ENCODE measurements around the gene GALNT17.

- TF ChIP-seq CTCF (IDR thresholded peaks at IDR 0.05; ENCODE audit: borderline replicate concordance, extremely low read depth, low read length, poor library complexity, severe bottlenecking) = no peak
- TF ChIP-seq EZH2 (IDR thresholded peaks at IDR 0.05; ENCODE audit: borderline replicate concordance, low read depth, low read length, severe bottlenecking) = no peak
Observed at GRCh38 chr7:71527213-71527612, 395.3 kb downstream of the GALNT17 start.

All from DND-41 (cell line).